HCT116 (cell line): ENCODE measurements around the gene GID4. TPM values are rescaled to one million over a fixed set of nuclear protein-coding genes. Genes with fewer than 3 reads are reported as not detected.

ENCODE experiments used
- ATAC-seq: fragments of 200-7000 bp; cut with Tn5 transposase; 2 replicates; pipeline ENCODE4 v1.9.1; 2020; ENCODE audit warnings: mild to moderate bottlenecking, moderate library complexity
- BruUV-seq: library from RNA; stranded (reverse); fragments of 400-500 nt; replicated peaks from 2 replicates; lab custom pipeline; 2021; lab: Mats Ljungman, UMichigan
- CTCF ChIA-PET: fragments of 300-600 bp; sonication (Branson Sonifier 250); formaldehyde crosslinking; loops from one replicate; lab custom pipeline; 2021; ENCODE audit warnings: antibody characterized with exemption; lab: Charles Lee
- POLR2A ChIA-PET: fragments of 300-600, 350-600 bp; sonication (Branson Sonifier 250); formaldehyde crosslinking; loops from one replicate; lab custom pipeline; 2021; ENCODE audit warnings: antibody characterized with exemption; lab: Charles Lee
- RAD21 ChIA-PET, 2 experiments: fragments of 300-600 bp; sonication (Branson Sonifier 250); formaldehyde crosslinking; loops; one replicate each; lab custom pipeline; 2023; ENCODE audit warnings: low total read pairs in 2 of 2; ENCODE audit not compliant: uncharacterized antibody in 2 of 2, unreplicated experiment in 2 of 2, low non-redundant PET in 1 of 2; lab: Charles Lee
- DNase-seq: peaks from one replicate; pipeline ENCODE4 v3.0.0-alpha.2; 2010; ENCODE audit warnings: low read depth, low spot score
- H2AFZ ChIP-seq: fragments of 200-600 bp; shearing (Covaris generic), sonication (generic); 2 replicates; pipeline ENCODE4 v1.6.1; 2017; ENCODE audit warnings: low read depth, mixed run types, mixed read lengths, antibody characterized with exemption, low read length; ENCODE audit not compliant: poor library complexity, severe bottlenecking
- H3K27ac ChIP-seq: 2 replicates; pipeline ENCODE4 v1.5.1; 2012; ENCODE audit warnings: low read depth, low read length
- H3K27me3 ChIP-seq: fragments of 200-600 bp; sonication (generic); 2 replicates; pipeline ENCODE4 v1.6.1; 2016; ENCODE audit warnings: mixed run types, low read length, mixed read lengths; ENCODE audit not compliant: insufficient read depth
- H3K36me3 ChIP-seq, 2 experiments: fragments of 200-500 bp in 1 of 2; fragments of 200-600 bp in 1 of 2; sonication (Bioruptor generic) in 1 of 2; sonication (generic) in 1 of 2; 2 replicates each; pipeline versions ENCODE4 v1.5.1 to v1.6.1; 2014 to 2016; ENCODE audit warnings: low read length in 2 of 2, inconsistent platforms in 1 of 2, mixed read lengths in 1 of 2, mixed run types in 1 of 2; ENCODE audit not compliant: insufficient read depth in 2 of 2, control insufficient read depth in 1 of 2
- H3K4me1 ChIP-seq, 2 experiments: fragments of 200-600 bp in 1 of 2; sonication (generic) in 1 of 2; 2 replicates each; pipeline versions ENCODE4 v1.5.1 to v1.6.1; 2012 to 2017; ENCODE audit warnings: low read length in 2 of 2, inconsistent platforms in 1 of 2, mild to moderate bottlenecking in 1 of 2, mixed read lengths in 1 of 2, mixed run types in 1 of 2, moderate library complexity in 1 of 2; ENCODE audit not compliant: insufficient read depth in 2 of 2, control insufficient read depth in 1 of 2
- H3K4me2 ChIP-seq: fragments of 200-600 bp; sonication (generic); 2 replicates; pipeline ENCODE4 v1.6.1; 2017; ENCODE audit warnings: mixed run types, low read length, mixed read lengths
- H3K4me3 ChIP-seq, 2 experiments: fragments of 200-600 bp in 1 of 2; sonication (generic) in 1 of 2; replicated peaks in 1 of 2; 2 replicates each; pipeline ENCODE4 v1.5.1; 2011 to 2016; ENCODE audit warnings: low read length in 2 of 2, control low read depth in 1 of 2, low read depth in 1 of 2, mild to moderate bottlenecking in 1 of 2, mixed read lengths in 1 of 2, mixed run types in 1 of 2
- H3K79me2 ChIP-seq: fragments of 200-600 bp; sonication (generic); 2 replicates; pipeline ENCODE4 v1.6.1; 2017; ENCODE audit warnings: mild to moderate bottlenecking, mixed run types, low read length, moderate library complexity, mixed read lengths; ENCODE audit not compliant: insufficient read depth
- H3K9ac ChIP-seq: fragments of 200-600 bp; sonication (generic); 2 replicates; pipeline ENCODE4 v1.6.1; 2016; ENCODE audit warnings: low read length, mixed read lengths
- H3K9me2 ChIP-seq: fragments of 200-600 bp; sonication (generic), shearing (Covaris generic); 2 replicates; pipeline ENCODE4 v1.6.1; 2017; ENCODE audit warnings: mixed run types, mild to moderate bottlenecking, moderate library complexity; ENCODE audit not compliant: insufficient read depth
- H3K9me3 ChIP-seq, 2 experiments: fragments of 200-500 bp in 1 of 2; fragments of 200-600 bp in 1 of 2; sonication (Bioruptor generic) in 1 of 2; sonication (generic) in 1 of 2; 2 replicates each; pipeline ENCODE4 v1.6.1; 2014 to 2017; ENCODE audit warnings: low read length in 2 of 2, mixed read lengths in 2 of 2, inconsistent platforms in 1 of 2, low read depth in 1 of 2, mild to moderate bottlenecking in 1 of 2, mixed run types in 1 of 2, moderate library complexity in 1 of 2; ENCODE audit not compliant: control insufficient read depth in 1 of 2, insufficient read depth in 1 of 2
- H4K20me1 ChIP-seq: fragments of 200-600 bp; sonication (generic), shearing (Covaris generic); 2 replicates; pipeline ENCODE4 v1.6.1; 2017; ENCODE audit warnings: mixed run types, mild to moderate bottlenecking, moderate library complexity; ENCODE audit not compliant: insufficient read depth
- ATF3 ChIP-seq: IDR thresholded peaks from 2 replicates; pipeline ENCODE4 v1.6.1; 2012
- CBX3 ChIP-seq: IDR thresholded peaks from 2 replicates; pipeline ENCODE4 v1.6.1; 2012; ENCODE audit warnings: low read depth
- CEBPB ChIP-seq: IDR thresholded peaks from 2 replicates; pipeline ENCODE4 v1.6.1; 2012; ENCODE audit warnings: low read depth
- EGR1 ChIP-seq: IDR thresholded peaks from 2 replicates; pipeline ENCODE4 v1.6.1; 2012; ENCODE audit warnings: low read depth
- ELF1 ChIP-seq: IDR thresholded peaks from 2 replicates; pipeline ENCODE4 v1.6.1; 2012; ENCODE audit warnings: low read depth, borderline replicate concordance
- EZH2 ChIP-seq: fragments of 200-600 bp; sonication (generic); IDR thresholded peaks from 2 replicates; pipeline ENCODE4 v1.6.1; 2017; ENCODE audit warnings: antibody characterized with exemption, mixed run types
- EZH2phosphoT487 ChIP-seq: fragments of 200-600 bp; IDR thresholded peaks from 2 replicates; pipeline ENCODE4 v1.6.1; 2018; ENCODE audit warnings: antibody characterized with exemption, borderline replicate concordance
- JUND ChIP-seq: IDR thresholded peaks from 2 replicates; pipeline ENCODE4 v1.6.1; 2012
- POLR2AphosphoS5 ChIP-seq: IDR thresholded peaks from 2 replicates; pipeline ENCODE4 v1.6.1; 2011; ENCODE audit warnings: mild to moderate bottlenecking, low read depth, low read length, moderate library complexity
- RAD21 ChIP-seq: IDR thresholded peaks from 2 replicates; pipeline ENCODE4 v1.6.1; 2012; ENCODE audit warnings: low read depth, mild to moderate bottlenecking
- SIN3A ChIP-seq: IDR thresholded peaks from 2 replicates; pipeline ENCODE4 v1.6.1; 2012; ENCODE audit warnings: low read depth
- SP1 ChIP-seq: IDR thresholded peaks from 2 replicates; pipeline ENCODE4 v1.6.1; 2012; ENCODE audit warnings: low read depth
- SRF ChIP-seq: IDR thresholded peaks from 2 replicates; pipeline ENCODE4 v1.6.1; 2012; ENCODE audit warnings: low read depth
- TCF7L2 ChIP-seq: IDR thresholded peaks from 2 replicates; pipeline ENCODE4 v1.7.0; 2011; ENCODE audit warnings: borderline replicate concordance, inconsistent platforms; ENCODE audit not compliant: insufficient read depth, insufficient read length; ENCODE audit errors: extremely low read depth
- YY1 ChIP-seq: IDR thresholded peaks from 2 replicates; pipeline ENCODE4 v1.6.1; 2011; ENCODE audit warnings: low read length, low read depth, moderate library complexity, mild to moderate bottlenecking; ENCODE audit not compliant: insufficient replicate concordance; ENCODE audit errors: extremely low read depth
- ZBTB33 ChIP-seq: IDR thresholded peaks from 2 replicates; pipeline ENCODE4 v1.6.1; 2011; ENCODE audit warnings: mild to moderate bottlenecking, low read length, moderate library complexity; ENCODE audit not compliant: insufficient replicate concordance; ENCODE audit errors: extremely low read depth
- intact Hi-C: fragments of 100-400 bp; cut with micrococcal nuclease; formaldehyde crosslinking; loops from 2 replicates; pipeline ENCODE4 v1.10.0; 2022
- total RNA-seq: library from RNA; stranded (reverse); gene quantifications from one replicate; pipeline ENCODE4 v1.2.1, GENCODE V29; 2021; ENCODE audit not compliant: unreplicated experiment
- TF ChIP-seq, protein P1 (sequence below): IDR thresholded peaks from 2 replicates; pipeline ENCODE4 v1.6.1; 2012; ENCODE audit warnings: low read depth

Gene GID4
- total RNA-seq, 1 experiment from 2014 or later: 10.8 TPM

DNA sequence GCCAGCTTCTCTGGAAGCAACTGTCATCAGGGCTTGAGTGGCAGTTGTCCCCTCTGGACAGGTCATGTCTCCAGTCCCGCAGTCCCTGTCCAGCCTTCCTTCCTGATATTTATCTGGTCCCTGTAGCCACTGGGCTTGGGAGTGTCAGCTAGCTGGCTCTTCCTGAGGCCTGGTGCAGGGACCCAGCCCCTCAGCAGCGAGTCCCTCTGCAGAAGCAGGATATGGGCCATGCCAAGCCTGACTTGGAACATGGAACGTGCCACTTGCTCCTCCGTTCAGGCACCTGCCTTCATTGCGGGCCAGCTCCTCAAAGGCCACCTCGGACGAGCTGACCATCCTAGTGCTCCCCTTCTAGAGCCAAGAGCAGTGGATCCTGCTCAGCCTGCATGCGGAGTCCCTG, 40.3 kb upstream of the GID4 start:
- BruUV-seq: no TSS peak
- no peaks in the 10 kb centered on the region for H4K20me1 ChIP-seq
- intact Hi-C loops: no loop called here
- no peak overlapping the region for H3K4me2 ChIP-seq
- no peaks in the 10 kb centered on the region for H3K79me2 ChIP-seq
- TF ChIP-seq TCF7L2 (no peak), EZH2 (no peak), CBX3 (no peak), ZBTB33 (no peak), SRF (no peak), ATF3 (no peak), JUND (no peak), SP1 (no peak), EGR1 (no peak), SIN3A (no peak), EZH2phosphoT487 (no peak), RAD21 (no peak), ELF1 (no peak), POLR2AphosphoS5 (no peak), YY1 (no peak), CEBPB (no peak)
- TF ChIP-seq, protein P1, sequence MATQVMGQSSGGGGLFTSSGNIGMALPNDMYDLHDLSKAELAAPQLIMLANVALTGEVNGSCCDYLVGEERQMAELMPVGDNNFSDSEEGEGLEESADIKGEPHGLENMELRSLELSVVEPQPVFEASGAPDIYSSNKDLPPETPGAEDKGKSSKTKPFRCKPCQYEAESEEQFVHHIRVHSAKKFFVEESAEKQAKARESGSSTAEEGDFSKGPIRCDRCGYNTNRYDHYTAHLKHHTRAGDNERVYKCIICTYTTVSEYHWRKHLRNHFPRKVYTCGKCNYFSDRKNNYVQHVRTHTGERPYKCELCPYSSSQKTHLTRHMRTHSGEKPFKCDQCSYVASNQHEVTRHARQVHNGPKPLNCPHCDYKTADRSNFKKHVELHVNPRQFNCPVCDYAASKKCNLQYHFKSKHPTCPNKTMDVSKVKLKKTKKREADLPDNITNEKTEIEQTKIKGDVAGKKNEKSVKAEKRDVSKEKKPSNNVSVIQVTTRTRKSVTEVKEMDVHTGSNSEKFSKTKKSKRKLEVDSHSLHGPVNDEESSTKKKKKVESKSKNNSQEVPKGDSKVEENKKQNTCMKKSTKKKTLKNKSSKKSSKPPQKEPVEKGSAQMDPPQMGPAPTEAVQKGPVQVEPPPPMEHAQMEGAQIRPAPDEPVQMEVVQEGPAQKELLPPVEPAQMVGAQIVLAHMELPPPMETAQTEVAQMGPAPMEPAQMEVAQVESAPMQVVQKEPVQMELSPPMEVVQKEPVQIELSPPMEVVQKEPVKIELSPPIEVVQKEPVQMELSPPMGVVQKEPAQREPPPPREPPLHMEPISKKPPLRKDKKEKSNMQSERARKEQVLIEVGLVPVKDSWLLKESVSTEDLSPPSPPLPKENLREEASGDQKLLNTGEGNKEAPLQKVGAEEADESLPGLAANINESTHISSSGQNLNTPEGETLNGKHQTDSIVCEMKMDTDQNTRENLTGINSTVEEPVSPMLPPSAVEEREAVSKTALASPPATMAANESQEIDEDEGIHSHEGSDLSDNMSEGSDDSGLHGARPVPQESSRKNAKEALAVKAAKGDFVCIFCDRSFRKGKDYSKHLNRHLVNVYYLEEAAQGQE: no peak
- no peaks in the 10 kb centered on the region for H3K9me3 ChIP-seq
- H3K36me3 ChIP-seq: no peaks in the 10 kb centered on the region
- ATAC-seq (no peak), DNase-seq (no peak)
- peaks cover 0 to 12% of the 10 kb centered on the region in 2 experiments; a peak in 1 of 4 replicates for H3K4me1 ChIP-seq
- RAD21 ChIA-PET: no interaction called here
- no peaks in the 10 kb centered on the region for H3K9me2 ChIP-seq
- POLR2A ChIA-PET: no interaction called here
- no peak overlapping the region for H3K9ac ChIP-seq
- no peaks in the 10 kb centered on the region for H3K27me3 ChIP-seq
- no peak overlapping the region for H3K27ac ChIP-seq
- H3K4me3 ChIP-seq: no peak overlapping the region
- CTCF ChIA-PET: no interaction called here
- H2AFZ ChIP-seq: no peak overlapping the region
